Activated T-cell treated with anti-CD3 and anti-CD28 coated beads, Interleukin-2, amount 50 U/mL, for 24 hours (primary cell): ENCODE results near the gene CD96.

Experiments
- DNase-seq: peaks from one replicate; pipeline ENCODE4 v3.0.0-alpha.2; 2020
- H3K27ac Mint-ChIP-seq: 2 replicates; pipeline ENCODE4 v1.8.0; 2020; ENCODE audit warnings: mild to moderate bottlenecking, mixed read lengths
- H3K27me3 Mint-ChIP-seq: 2 replicates; pipeline ENCODE4 v1.8.0; 2020; ENCODE audit warnings: mixed read lengths
- H3K36me3 Mint-ChIP-seq: 2 replicates; pipeline ENCODE4 v1.8.0; 2020; ENCODE audit warnings: low read depth, mixed read lengths
- H3K4me1 Mint-ChIP-seq: 2 replicates; pipeline ENCODE4 v1.8.0; 2020; ENCODE audit warnings: low read depth, mixed read lengths
- H3K4me3 Mint-ChIP-seq: 2 replicates; pipeline ENCODE4 v1.8.0; 2020; ENCODE audit warnings: mild to moderate bottlenecking, moderate library complexity, mixed read lengths
- H3K9me3 Mint-ChIP-seq: 2 replicates; pipeline ENCODE4 v1.8.0; 2020; ENCODE audit warnings: mixed read lengths

CD96 gene

GRCh38 chr3:111701292-111701906 is 159.4 kb downstream of the CD96 start:
- Mint-ChIP-seq H3K4me3 (no peak overlapping the region), H3K9me3 (no peaks in the 10 kb centered on the region), H3K27me3 (no peaks in the 10 kb centered on the region)

More at GRCh38 chr3:111701292-111701906, 159.4 kb downstream of the CD96 start:
- Mint-ChIP-seq H3K27ac (no peak overlapping the region), H3K36me3 (peaks cover 12% of the 10 kb centered on the region), H3K4me1 (peaks cover 36% of the 10 kb centered on the region)
- DNase-seq, result no peak
